HL-60 (cell line): ENCODE measurements around the gene ALDH3B1.
A peak's percentile ranks its signal among the peaks of the same experiment; 100 is the strongest.

Experiments used
- DNase-seq, 2 experiments: peaks; one replicate each; pipeline ENCODE4 v3.0.0-alpha.2; 2010 to 2020; ENCODE audit warnings: low read depth in 1 of 2, low spot score in 1 of 2
- H3K27ac ChIP-seq: fragments of 250-450 bp; sonication (Bioruptor Pico); replicated peaks from 2 replicates; pipeline ENCODE4 v1.5.1; 2020; ENCODE audit warnings: mild to moderate bottlenecking, moderate library complexity
- H3K27me3 ChIP-seq: fragments of 250-450 bp; sonication (Bioruptor Pico); 2 replicates; pipeline ENCODE4 v1.5.1; 2021; ENCODE audit warnings: mild to moderate bottlenecking, moderate library complexity; ENCODE audit not compliant: insufficient read depth, poor library complexity, severe bottlenecking
- H3K4me3 ChIP-seq: replicated peaks from 2 replicates; pipeline ENCODE4 v1.5.1; 2011; ENCODE audit warnings: mild to moderate bottlenecking, control low read depth, low read length; ENCODE audit not compliant: insufficient read depth
- CTCF ChIP-seq: IDR thresholded peaks from one replicate; pipeline ENCODE4 v1.5.1; 2011; ENCODE audit warnings: low read length, control low read depth, inconsistent platforms; ENCODE audit not compliant: insufficient read depth
- GABPA ChIP-seq: IDR thresholded peaks from 2 replicates; pipeline ENCODE4 v1.6.1; 2012; ENCODE audit warnings: low read depth
- POLR2AphosphoS5 ChIP-seq: IDR thresholded peaks from 2 replicates; pipeline ENCODE4 v1.6.1; 2012; ENCODE audit warnings: low read depth
- REST ChIP-seq: IDR thresholded peaks from 2 replicates; pipeline ENCODE4 v1.6.1; 2012; ENCODE audit warnings: low read depth; ENCODE audit not compliant: insufficient replicate concordance
- SPI1 ChIP-seq: IDR thresholded peaks from 2 replicates; pipeline ENCODE4 v1.6.1; 2012; ENCODE audit warnings: low read depth, mild to moderate bottlenecking, borderline replicate concordance

Gene ALDH3B1

GRCh38 chr11:68047437-68048290, 37.5 kb downstream of the ALDH3B1 start:
- no peak overlapping the region for H3K4me3 ChIP-seq
- H3K27me3 ChIP-seq: no peaks in the 10 kb centered on the region
- H3K27ac ChIP-seq: no peak overlapping the region
- DNase-seq: peak in 1 of 2 experiments; percentile 27
- TF ChIP-seq REST: no peak
- TF ChIP-seq SPI1: no peak
- no peak for TF ChIP-seq CTCF
- TF ChIP-seq POLR2AphosphoS5: no peak; the same call in 1 of the 2 replicates
- TF ChIP-seq GABPA: no peak

- Histone ChIP-seq H3K4me3 (no peak overlapping the region), H3K27ac (no peak overlapping the region), H3K27me3 (no peaks in the 10 kb centered on the region)
- TF ChIP-seq CTCF (no peak), POLR2AphosphoS5 (peak; percentile 23; the same call in 1 of the 2 replicates), REST (no peak), GABPA (no peak), SPI1 (no peak)
- peak in 1 of 2 experiments; percentile 35 for DNase-seq
Observed at GRCh38 chr11:68048681-68049508, 38.8 kb downstream of the ALDH3B1 start.

GRCh38 chr11:68049509-68050370, 39.6 kb downstream of the ALDH3B1 start:
- TF ChIP-seq GABPA (no peak), SPI1 (no peak), POLR2AphosphoS5 (no peak; the same call in 1 of the 2 replicates), CTCF (no peak), REST (no peak)
- Histone ChIP-seq H3K27ac (no peak overlapping the region), H3K27me3 (no peaks in the 10 kb centered on the region), H3K4me3 (no peak overlapping the region)
- DNase-seq: peak in 1 of 2 experiments; percentile 31
